HS-27A (cell line): ENCODE data around the gene BCLAF1.
"Not testable (repeated sequence)": the region's sequence is repeated elsewhere in the genome, so short reads cannot be mapped to it uniquely, and the experiment has no call there.

Source experiments
- DNase-seq: peaks from one replicate; pipeline ENCODE4 v3.0.0-alpha.2; 2012; ENCODE audit warnings: low read depth, missing footprints

The BCLAF1 gene

GRCh38 chr6:136309729-136310311, 20.2 kb upstream of the BCLAF1 start:
- no peak for DNase-seq

- DNase-seq: no peak
Measured at GRCh38 chr6:136309171-136309570, 19.5 kb upstream of the BCLAF1 start.

- not testable (repeated sequence) for DNase-seq
Measured at GRCh38 chr6:136308469-136308868, 18.8 kb upstream of the BCLAF1 start.

GRCh38 chr6:136307351-136307750, 17.7 kb upstream of the BCLAF1 start:
- DNase-seq: no peak

- no peak for DNase-seq
Measured at GRCh38 chr6:136306466-136306865, 16.8 kb upstream of the BCLAF1 start.

- DNase-seq: no peak
Measured at GRCh38 chr6:136304410-136304809, 14.8 kb upstream of the BCLAF1 start.

GRCh38 chr6:136303516-136303915, 13.9 kb upstream of the BCLAF1 start:
- no peak for DNase-seq

GRCh38 chr6:136294621-136295020, 5.0 kb upstream of the BCLAF1 start:
- DNase-seq: no peak

- peak; percentile 73 for DNase-seq
Measured at GRCh38 chr6:136290410-136291010, 864 bp upstream of the BCLAF1 start.

GRCh38 chr6:136289327-136289578, 393 bp downstream of the BCLAF1 start:
- peak; percentile 74 for DNase-seq

- DNase-seq: peak; percentile 72
Measured at GRCh38 chr6:136288566-136289326, 900 bp downstream of the BCLAF1 start.

- no peak for DNase-seq
Measured at GRCh38 chr6:136284909-136285308, 4.7 kb downstream of the BCLAF1 start.

GRCh38 chr6:136282906-136283305, 6.7 kb downstream of the BCLAF1 start:
- DNase-seq: no peak

- no peak for DNase-seq
Measured at GRCh38 chr6:136280032-136280609, 9.5 kb downstream of the BCLAF1 start.

GRCh38 chr6:136274062-136274461, 15.6 kb downstream of the BCLAF1 start:
- no peak for DNase-seq

GRCh38 chr6:136265101-136265500, 24.5 kb downstream of the BCLAF1 start:
- no peak for DNase-seq

- DNase-seq: no peak
Measured at GRCh38 chr6:136262940-136263339, 26.7 kb downstream of the BCLAF1 start.

- DNase-seq: no peak
Measured at GRCh38 chr6:136254851-136255466, 34.7 kb downstream of the BCLAF1 start.

GRCh38 chr6:136253734-136254133, 35.9 kb downstream of the BCLAF1 start:
- DNase-seq: no peak

- no peak for DNase-seq
Measured at GRCh38 chr6:136252441-136252840, 37.2 kb downstream of the BCLAF1 start.

- no peak for DNase-seq
Measured at GRCh38 chr6:136251394-136251793, 38.3 kb downstream of the BCLAF1 start.

- DNase-seq: peak; percentile 45
Measured at GRCh38 chr6:136250686-136251008, 39.0 kb downstream of the BCLAF1 start.
